ENCODE data around the gene RSBN1L.
"Not testable (repeated sequence)": the region's sequence is repeated elsewhere in the genome, so short reads cannot be mapped to it uniquely, and the experiment has no call there.

DNA sequence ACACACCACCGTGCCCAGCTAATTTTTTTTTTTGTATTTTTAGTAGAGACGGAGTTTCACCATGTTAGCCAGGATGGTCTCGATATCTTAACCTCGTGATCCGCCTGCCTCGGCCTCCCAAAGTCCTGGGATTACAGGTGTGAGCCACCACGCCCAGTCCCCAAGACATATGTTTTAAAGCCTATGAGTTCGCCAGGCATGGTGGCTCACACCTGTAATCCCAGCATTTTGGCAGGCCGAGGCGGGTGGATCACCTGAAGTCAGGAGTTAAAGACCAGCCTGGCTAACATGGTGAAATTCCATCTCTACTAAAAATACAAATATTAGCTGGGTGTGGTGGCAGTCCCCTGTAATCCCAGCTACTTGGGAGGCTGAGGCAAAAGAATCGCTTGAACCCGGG is 43.4 kb upstream of the RSBN1L start:
- not testable (repeated sequence) for TF ChIP-seq EZH2 (IDR thresholded peaks at IDR 0.05; ENCODE audit: borderline replicate concordance, insufficient read depth, low read length, poor library complexity, severe bottlenecking); POLR2AphosphoS5 (IDR thresholded peaks at IDR 0.05)
- TF ChIP-seq, protein P1, sequence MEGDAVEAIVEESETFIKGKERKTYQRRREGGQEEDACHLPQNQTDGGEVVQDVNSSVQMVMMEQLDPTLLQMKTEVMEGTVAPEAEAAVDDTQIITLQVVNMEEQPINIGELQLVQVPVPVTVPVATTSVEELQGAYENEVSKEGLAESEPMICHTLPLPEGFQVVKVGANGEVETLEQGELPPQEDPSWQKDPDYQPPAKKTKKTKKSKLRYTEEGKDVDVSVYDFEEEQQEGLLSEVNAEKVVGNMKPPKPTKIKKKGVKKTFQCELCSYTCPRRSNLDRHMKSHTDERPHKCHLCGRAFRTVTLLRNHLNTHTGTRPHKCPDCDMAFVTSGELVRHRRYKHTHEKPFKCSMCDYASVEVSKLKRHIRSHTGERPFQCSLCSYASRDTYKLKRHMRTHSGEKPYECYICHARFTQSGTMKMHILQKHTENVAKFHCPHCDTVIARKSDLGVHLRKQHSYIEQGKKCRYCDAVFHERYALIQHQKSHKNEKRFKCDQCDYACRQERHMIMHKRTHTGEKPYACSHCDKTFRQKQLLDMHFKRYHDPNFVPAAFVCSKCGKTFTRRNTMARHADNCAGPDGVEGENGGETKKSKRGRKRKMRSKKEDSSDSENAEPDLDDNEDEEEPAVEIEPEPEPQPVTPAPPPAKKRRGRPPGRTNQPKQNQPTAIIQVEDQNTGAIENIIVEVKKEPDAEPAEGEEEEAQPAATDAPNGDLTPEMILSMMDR (IDR thresholded peaks at IDR 0.05; ENCODE audit: poor library complexity, severe bottlenecking), result not testable (repeated sequence)
